Activated B cell treated with CpG ODN at 0.5 μM for 24 hours (primary cell): ENCODE measurements around the gene CRYL1. TPM values are rescaled to one million over a fixed set of nuclear protein-coding genes. Genes with fewer than 3 reads are reported as not detected.

Experiments
- ATAC-seq: fragments of 200-7000 bp; cut with Tn5 transposase; one replicate; pipeline ENCODE4 v1.10.0; 2021; ENCODE audit warnings: low read depth, mild to moderate bottlenecking, moderate library complexity
- CTCF ChIA-PET: fragments of 350-600 bp; sonication (Branson Sonifier 250); formaldehyde crosslinking; loops from one replicate; lab custom pipeline; 2021; ENCODE audit warnings: antibody characterized with exemption; lab: Charles Lee
- POLR2A ChIA-PET: fragments of 350-600 bp; sonication (Branson Sonifier 250); formaldehyde crosslinking; loops from one replicate; lab custom pipeline; 2021; ENCODE audit warnings: antibody characterized with exemption; lab: Charles Lee
- DNase-seq: peaks from one replicate; pipeline ENCODE4 v3.0.0; 2022
- H3K27ac Mint-ChIP-seq: one replicate; pipeline ENCODE4 v1.8.0; 2020; ENCODE audit warnings: mixed read lengths
- H3K27me3 Mint-ChIP-seq: one replicate; pipeline ENCODE4 v1.8.0; 2021; ENCODE audit warnings: mixed read lengths
- H3K36me3 Mint-ChIP-seq: one replicate; pipeline ENCODE4 v1.8.0; 2021; ENCODE audit warnings: low read depth, mixed read lengths
- H3K4me1 Mint-ChIP-seq: one replicate; pipeline ENCODE4 v1.8.0; 2021; ENCODE audit warnings: mixed read lengths
- H3K4me3 Mint-ChIP-seq: one replicate; pipeline ENCODE4 v1.8.0; 2020; ENCODE audit warnings: mild to moderate bottlenecking, mixed read lengths
- H3K9me3 Mint-ChIP-seq: one replicate; pipeline ENCODE4 v1.8.0; 2020; ENCODE audit warnings: mixed read lengths
- intact Hi-C: fragments of 100-400 bp; cut with micrococcal nuclease; formaldehyde crosslinking; loops from one replicate; pipeline ENCODE4 v1.15.1; 2024
- total RNA-seq: library from RNA; stranded (reverse); gene quantifications from 2 replicates; pipeline ENCODE4 v1.2.3, GENCODE V29; 2022
- TF ChIP-seq, protein P1 (sequence below): fragments of 200-600 bp; IDR thresholded peaks from one replicate; pipeline ENCODE4 v1.8.0; 2022; ENCODE audit warnings: antibody characterized with exemption, mild to moderate bottlenecking

CRYL1 gene
- total RNA-seq, 1 donor from 2014 or later = 9.6 TPM

DNA sequence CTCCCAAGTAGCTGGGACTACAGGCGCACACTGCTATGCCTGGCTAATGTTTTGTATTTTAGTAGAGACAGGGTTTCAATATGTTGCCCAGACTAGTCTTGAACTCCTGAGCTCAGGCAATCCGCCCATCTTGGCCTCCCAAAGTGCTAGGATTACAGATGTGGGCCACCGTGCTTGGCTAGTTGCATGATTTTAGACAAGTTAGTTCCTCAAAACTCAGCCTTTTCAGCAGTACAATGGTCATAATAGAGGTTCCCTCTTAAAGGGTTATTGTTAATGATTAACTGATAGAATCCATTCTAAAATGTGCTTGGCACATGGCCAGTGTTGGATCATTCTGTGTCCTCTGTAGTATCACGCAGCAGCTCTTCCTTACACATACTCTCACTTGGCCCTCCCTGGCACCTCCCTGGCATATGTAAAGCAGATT, 21.8 kb upstream of the CRYL1 start:
- CTCF ChIA-PET = interaction anchor here (1.4 kb wide), 1 partner anchor 51 kb away, joined by 4 read pairs; no protein-coding TSS in a partner anchor
- no peak for ATAC-seq
- TF ChIP-seq, protein P1, sequence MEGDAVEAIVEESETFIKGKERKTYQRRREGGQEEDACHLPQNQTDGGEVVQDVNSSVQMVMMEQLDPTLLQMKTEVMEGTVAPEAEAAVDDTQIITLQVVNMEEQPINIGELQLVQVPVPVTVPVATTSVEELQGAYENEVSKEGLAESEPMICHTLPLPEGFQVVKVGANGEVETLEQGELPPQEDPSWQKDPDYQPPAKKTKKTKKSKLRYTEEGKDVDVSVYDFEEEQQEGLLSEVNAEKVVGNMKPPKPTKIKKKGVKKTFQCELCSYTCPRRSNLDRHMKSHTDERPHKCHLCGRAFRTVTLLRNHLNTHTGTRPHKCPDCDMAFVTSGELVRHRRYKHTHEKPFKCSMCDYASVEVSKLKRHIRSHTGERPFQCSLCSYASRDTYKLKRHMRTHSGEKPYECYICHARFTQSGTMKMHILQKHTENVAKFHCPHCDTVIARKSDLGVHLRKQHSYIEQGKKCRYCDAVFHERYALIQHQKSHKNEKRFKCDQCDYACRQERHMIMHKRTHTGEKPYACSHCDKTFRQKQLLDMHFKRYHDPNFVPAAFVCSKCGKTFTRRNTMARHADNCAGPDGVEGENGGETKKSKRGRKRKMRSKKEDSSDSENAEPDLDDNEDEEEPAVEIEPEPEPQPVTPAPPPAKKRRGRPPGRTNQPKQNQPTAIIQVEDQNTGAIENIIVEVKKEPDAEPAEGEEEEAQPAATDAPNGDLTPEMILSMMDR = no peak
- H3K4me3 Mint-ChIP-seq = no peak overlapping the region
- no peaks in the 10 kb centered on the region for H3K27me3 Mint-ChIP-seq
- no peak for DNase-seq
- no peaks in the 10 kb centered on the region for H3K9me3 Mint-ChIP-seq
- H3K27ac Mint-ChIP-seq = peak overlapping the region; percentile 68
- intact Hi-C loops = loop anchor here (10.0 kb wide), 2 partner anchors 683 to 887 kb away; partner anchors contain the start of gene ZMYM5
- H3K4me1 Mint-ChIP-seq = peaks cover 47% of the 10 kb centered on the region
- H3K36me3 Mint-ChIP-seq = no peaks in the 10 kb centered on the region
- POLR2A ChIA-PET = interaction anchor here (0.9 kb wide), 1 partner anchor 37 kb away, joined by 3 read pairs; no protein-coding TSS in a partner anchor

DNA sequence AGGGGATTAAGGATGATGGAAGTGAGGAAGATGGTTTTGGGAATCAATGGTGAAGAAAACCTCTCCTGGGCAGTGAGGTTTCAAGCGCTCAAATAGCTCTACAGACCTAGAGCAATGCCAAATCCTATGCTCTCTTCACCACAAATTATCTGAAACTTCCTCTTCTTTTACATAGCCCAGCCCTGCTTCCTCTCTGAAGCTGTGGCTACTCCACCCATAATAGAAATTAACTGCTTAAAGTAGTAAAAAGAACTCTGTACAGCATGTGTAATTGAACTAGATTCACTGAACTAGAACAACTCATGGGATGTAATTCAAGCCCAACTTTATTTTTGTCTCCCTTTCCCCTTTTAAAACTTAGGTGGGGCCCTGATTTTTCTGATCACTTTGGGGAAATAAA, 20.9 kb upstream of the CRYL1 start:
- peaks cover 47% of the 10 kb centered on the region for H3K4me1 Mint-ChIP-seq

DNA sequence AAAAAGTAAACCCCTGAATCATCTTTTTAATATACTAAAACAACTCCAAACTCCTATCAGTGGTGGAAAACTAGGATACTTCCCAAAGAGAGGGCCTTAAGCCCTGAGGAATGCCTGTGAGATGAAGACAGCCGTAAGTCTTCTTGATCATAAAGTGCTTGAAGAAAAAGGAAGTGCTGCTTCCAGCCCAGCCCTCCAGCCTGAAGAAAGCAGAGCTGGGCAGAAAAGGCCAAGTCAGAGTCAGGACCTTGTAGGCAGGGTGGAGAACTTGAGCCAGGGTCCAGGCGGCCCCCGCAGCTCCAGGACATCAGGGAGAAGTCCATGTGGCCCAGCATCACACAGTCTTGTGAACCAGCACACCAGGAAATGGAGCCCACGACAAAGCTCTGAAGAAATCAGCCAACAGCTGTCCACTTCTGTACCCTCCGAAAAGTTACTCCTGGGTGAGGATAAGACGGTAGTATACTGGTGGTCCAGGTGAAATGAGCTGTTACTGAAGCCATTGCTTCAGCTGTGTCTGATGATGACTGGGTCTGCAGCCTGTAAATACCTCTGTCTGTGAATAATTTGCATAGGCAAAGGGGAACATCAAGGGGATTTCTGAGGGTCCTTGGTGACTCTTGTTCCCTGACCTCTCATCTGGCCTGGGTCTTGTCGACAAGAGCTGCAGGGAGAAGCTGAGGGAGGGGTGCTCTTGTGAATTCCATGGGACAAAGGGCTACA, 18.7 kb upstream of the CRYL1 start:
- ChIA-PET CTCF (interaction anchor here (0.9 kb wide), 1 partner anchor 51 kb away, joined by 3 read pairs; no protein-coding TSS in a partner anchor), POLR2A (interaction anchor here (0.8 to 3.6 kb wide), 7 partner anchors 9 to 358 kb away, joined by 3 to 36 read pairs (median 4); partner anchors contain the start of genes CRYL1, EEF1AKMT1 and XPO4)
- intact Hi-C loops = loop anchor here (1.0 to 10.0 kb wide), 4 partner anchors 18 to 890 kb away; partner anchors contain the start of gene ZMYM5
- H3K27me3 Mint-ChIP-seq = no peaks in the 10 kb centered on the region
- DNase-seq (peak; percentile 20), ATAC-seq (peak; percentile 82)
- TF ChIP-seq, protein P1 = no peak
- peak overlapping the region; percentile 89 for H3K4me3 Mint-ChIP-seq
- no peaks in the 10 kb centered on the region for H3K9me3 Mint-ChIP-seq
- H3K36me3 Mint-ChIP-seq = no peaks in the 10 kb centered on the region
- peaks cover 47% of the 10 kb centered on the region for H3K4me1 Mint-ChIP-seq
- peak overlapping the region; percentile 99 for H3K27ac Mint-ChIP-seq

More for the DNA sequence above, 20.9 kb upstream of the CRYL1 start:
- Mint-ChIP-seq H3K36me3 (no peaks in the 10 kb centered on the region), H3K4me3 (peak overlapping the region; percentile 29), H3K27ac (peak overlapping the region; percentile 48), H3K9me3 (no peaks in the 10 kb centered on the region), H3K27me3 (no peaks in the 10 kb centered on the region)
- ATAC-seq (peak; percentile 63), DNase-seq (no peak)
- CTCF ChIA-PET = interaction anchor here (0.9 kb wide), 1 partner anchor 21 kb away, joined by 3 read pairs; the partner anchor contains the start of gene CRYL1
- intact Hi-C loops = loop anchor here (10.0 kb wide), 2 partner anchors 682 to 888 kb away; partner anchors contain the start of gene ZMYM5
- TF ChIP-seq, protein P1 = no peak
- POLR2A ChIA-PET = interaction anchor here (0.9 to 3.6 kb wide), 5 partner anchors 20 to 1057 kb away, joined by 3 to 36 read pairs (median 4); partner anchors contain the start of genes CRYL1 and MICU2

DNA sequence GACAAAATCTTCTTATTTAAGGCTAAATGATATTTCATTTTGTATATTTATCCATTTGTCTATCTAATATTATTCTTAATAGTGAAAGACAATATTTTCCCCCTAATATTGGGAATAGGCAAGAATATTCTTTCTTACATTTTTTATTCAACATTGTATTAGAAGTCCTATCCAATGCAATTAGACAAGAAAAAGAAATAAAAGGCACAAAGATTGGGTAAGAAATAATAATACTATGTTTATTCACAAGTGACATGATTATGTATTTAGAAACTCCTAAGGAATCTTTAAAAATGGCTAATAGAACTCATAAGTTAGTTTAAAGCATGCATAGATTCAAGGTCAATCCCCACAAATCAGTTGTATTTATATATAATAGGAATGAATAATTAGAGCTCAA, 11.3 kb upstream of the CRYL1 start:
- POLR2A ChIA-PET = no interaction called here
- no peak overlapping the region for H3K4me3 Mint-ChIP-seq

More for the DNA sequence above, 11.3 kb upstream of the CRYL1 start:
- H3K27me3 Mint-ChIP-seq = no peaks in the 10 kb centered on the region
- CTCF ChIA-PET = no interaction called here
- H3K36me3 Mint-ChIP-seq = no peaks in the 10 kb centered on the region
- no peak for ATAC-seq
- TF ChIP-seq, protein P1 = no peak
- no peak for DNase-seq
- H3K9me3 Mint-ChIP-seq = peaks cover 5% of the 10 kb centered on the region
- H3K27ac Mint-ChIP-seq = no peak overlapping the region
- H3K4me1 Mint-ChIP-seq = no peaks in the 10 kb centered on the region
- intact Hi-C loops = no loop called here
